HepG2 (cell line): ENCODE data around the gene BMP6. TPM values are rescaled to one million over a fixed set of nuclear protein-coding genes. Genes with fewer than 3 reads are reported as not detected.

Experiments used
- CBX5 ChIP-seq: sonication (generic); formaldehyde crosslinking; IDR thresholded peaks from 2 replicates; pipeline ENCODE4 v1.4.0; 2020; ENCODE audit warnings: missing genetic modification reagents, borderline replicate concordance
- CREB1 ChIP-seq, 2 experiments: fragments of 450-650 bp in 1 of 2; IDR thresholded peaks; 2 replicates each; pipeline ENCODE4 v1.6.1; 2016 to 2017; ENCODE audit warnings: control low read depth in 1 of 2, mild to moderate bottlenecking in 1 of 2, missing compliant biosample characterization in 1 of 2, missing genetic modification characterization in 1 of 2
- ESRRA ChIP-seq: sonication (generic); formaldehyde crosslinking; IDR thresholded peaks from 2 replicates; pipeline ENCODE4 v1.5.1; 2020; ENCODE audit warnings: mild to moderate bottlenecking, low read depth, missing genetic modification reagents
- FOXP1 ChIP-seq, 2 experiments: fragments of 450-650 bp in 1 of 2; IDR thresholded peaks; 2 replicates each; pipeline ENCODE4 v1.6.1; 2017 to 2018; ENCODE audit warnings: antibody characterized with exemption in 1 of 2
- HCFC1 ChIP-seq: fragments of 150-350 bp; IDR thresholded peaks from 2 replicates; pipeline ENCODE4 v1.6.1; 2014; ENCODE audit warnings: low read depth, low read length
- KDM4B ChIP-seq: sonication (generic); formaldehyde crosslinking; IDR thresholded peaks from 2 replicates; pipeline ENCODE4 v1.4.0; 2020; ENCODE audit warnings: missing genetic modification reagents
- POLR2G ChIP-seq: fragments of 200-400 bp; formaldehyde crosslinking; IDR thresholded peaks from 2 replicates; pipeline ENCODE4 v1.6.1; 2018; ENCODE audit warnings: mild to moderate bottlenecking, low read depth, low read length, moderate library complexity
- SALL1 ChIP-seq: sonication (generic); formaldehyde crosslinking; IDR thresholded peaks from 2 replicates; pipeline ENCODE4 v1.8.0; 2022; ENCODE audit warnings: mild to moderate bottlenecking, missing genetic modification reagents
- SCMH1 ChIP-seq: sonication (generic); formaldehyde crosslinking; IDR thresholded peaks from 2 replicates; pipeline ENCODE4 v1.9.0; 2021; ENCODE audit warnings: missing genetic modification reagents, mild to moderate bottlenecking, borderline replicate concordance
- SMARCC2 ChIP-seq: fragments of 450-650 bp; IDR thresholded peaks from 2 replicates; pipeline ENCODE4 v1.6.1; 2017; ENCODE audit warnings: antibody characterized with exemption, mild to moderate bottlenecking
- STAT5B ChIP-seq: sonication (generic); formaldehyde crosslinking; IDR thresholded peaks from 2 replicates; pipeline ENCODE4 v1.4.0; 2020; ENCODE audit warnings: missing genetic modification reagents
- ZBTB8A ChIP-seq: sonication (generic); formaldehyde crosslinking; IDR thresholded peaks from 2 replicates; pipeline ENCODE4 v1.4.0; 2020; ENCODE audit warnings: mild to moderate bottlenecking, low read depth, missing genetic modification reagents, borderline replicate concordance
- ZFAT ChIP-seq: sonication (generic); formaldehyde crosslinking; conservative IDR thresholded peaks from 2 replicates; pipeline ENCODE4 v1.8.1; 2023; ENCODE audit warnings: missing genetic modification reagents, inconsistent platforms
- ZNF160 ChIP-seq: sonication (generic); formaldehyde crosslinking; IDR thresholded peaks from 2 replicates; pipeline ENCODE4 v1.8.0; 2022; ENCODE audit warnings: mild to moderate bottlenecking, inconsistent platforms, missing genetic modification reagents
- ZNF253 ChIP-seq: sonication (generic); formaldehyde crosslinking; IDR thresholded peaks from 2 replicates; pipeline ENCODE4 v1.8.0; 2022; ENCODE audit warnings: mild to moderate bottlenecking, missing genetic modification reagents, borderline replicate concordance
- ZNF501 ChIP-seq: sonication (generic); formaldehyde crosslinking; IDR thresholded peaks from 2 replicates; pipeline ENCODE4 v1.5.1; 2020; ENCODE audit warnings: mild to moderate bottlenecking, moderate library complexity, missing genetic modification reagents
- ZNF781 ChIP-seq: sonication (generic); formaldehyde crosslinking; IDR thresholded peaks from 2 replicates; pipeline ENCODE4 v1.5.1; 2020; ENCODE audit warnings: borderline replicate concordance, mild to moderate bottlenecking, missing genetic modification reagents; ENCODE audit errors: not compliant biosample characterization
- polyA plus RNA-seq, 8 experiments: library from polyadenylated mRNA; depleted of rRNA in 3 of 8; stranded (reverse) in 7 of 8; unstranded in 1 of 8; fragments of >200 nt; fragmentation: Illumina TruSeq in 4 of 8; extraction: Trizol in 4 of 8; gene quantifications; 2 replicates each; pipeline versions ENCODE4 v1.2.1 to v1.2.3, GENCODE V29; 2011 to 2016; ENCODE audit warnings: low read depth in 4 of 8, missing spikeins in 1 of 8, mixed read lengths in 1 of 8; ENCODE audit not compliant: insufficient read depth in 1 of 8
- total RNA-seq, 5 experiments: library from RNA; depleted of rRNA; stranded (reverse); fragments of >200 nt; fragmentation: Illumina TruSeq; extraction: Trizol; gene quantifications; 2 replicates each; pipeline ENCODE4 v1.2.3, GENCODE V29; 2016; ENCODE audit warnings: low read depth in 1 of 5
- TF ChIP-seq, protein P1 (sequence below): sonication (generic); formaldehyde crosslinking; conservative IDR thresholded peaks from 2 replicates; pipeline ENCODE4 v1.8.0; 2022; ENCODE audit warnings: mild to moderate bottlenecking, moderate library complexity, missing genetic modification reagents
- TF ChIP-seq, protein P2 (sequence below): sonication (generic); formaldehyde crosslinking; IDR thresholded peaks from 2 replicates; pipeline ENCODE4 v1.4.0; 2020; ENCODE audit warnings: missing genetic modification reagents, mild to moderate bottlenecking, borderline replicate concordance
- TF ChIP-seq, protein P3 (sequence below): sonication (generic); formaldehyde crosslinking; IDR thresholded peaks from 2 replicates; pipeline ENCODE4 v1.4.0; 2020; ENCODE audit warnings: mild to moderate bottlenecking, missing genetic modification reagents
- TF ChIP-seq, protein P4 (sequence below): sonication (generic); formaldehyde crosslinking; IDR thresholded peaks from 2 replicates; pipeline ENCODE4 v1.4.0; 2020; ENCODE audit warnings: missing genetic modification reagents; ENCODE audit errors: not compliant biosample characterization

The BMP6 gene
- total and polyA plus RNA-seq, 2 of the 13 experiments (the other 11 are each of a cell fraction or from before 2014, with no cell fraction given), result 0.09 to 0.18 TPM

DNA sequence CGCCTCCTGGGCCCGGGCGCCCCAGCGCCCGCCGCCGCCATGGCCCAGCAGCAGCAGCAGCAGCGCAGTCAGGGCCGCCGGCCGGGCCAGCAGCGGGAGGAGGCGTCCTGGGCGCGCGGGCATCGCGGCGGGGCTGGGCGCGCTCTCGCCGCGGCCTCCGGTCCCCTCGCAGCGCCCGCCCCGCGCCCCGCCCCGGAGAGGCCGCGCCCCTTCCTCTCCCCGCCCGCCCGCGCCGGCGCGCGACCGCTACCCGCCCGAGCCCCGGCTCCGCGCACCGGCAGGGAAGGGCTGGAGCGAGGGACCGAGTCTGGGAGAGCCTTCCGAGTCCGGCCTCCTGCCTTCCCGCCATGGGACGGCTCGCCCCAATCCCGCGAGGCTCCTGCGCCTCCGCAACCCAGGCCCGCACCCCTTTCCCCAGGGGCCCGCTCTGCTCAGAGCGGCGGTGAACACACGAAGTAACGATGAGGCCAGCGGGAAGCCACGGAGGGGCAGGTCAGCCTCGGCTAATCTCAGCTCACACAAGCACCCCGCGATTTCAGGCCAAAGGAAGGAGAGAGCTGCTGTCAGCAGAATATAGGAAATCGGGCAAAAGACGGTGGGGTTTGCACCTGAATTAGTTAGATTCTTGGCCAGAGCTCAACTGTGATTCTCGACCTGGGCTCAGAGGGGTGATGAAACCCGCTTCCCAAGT, 184.9 kb downstream of the BMP6 start, which contains the start of gene TXNDC5 (continued):
- TF ChIP-seq POLR2G, result peak; percentile 82
- TF ChIP-seq ZNF160 (CRISPR knock-in tag), result no peak
- peak; percentile 72 for TF ChIP-seq SALL1 (CRISPR knock-in tag)
- TF ChIP-seq, protein P1, sequence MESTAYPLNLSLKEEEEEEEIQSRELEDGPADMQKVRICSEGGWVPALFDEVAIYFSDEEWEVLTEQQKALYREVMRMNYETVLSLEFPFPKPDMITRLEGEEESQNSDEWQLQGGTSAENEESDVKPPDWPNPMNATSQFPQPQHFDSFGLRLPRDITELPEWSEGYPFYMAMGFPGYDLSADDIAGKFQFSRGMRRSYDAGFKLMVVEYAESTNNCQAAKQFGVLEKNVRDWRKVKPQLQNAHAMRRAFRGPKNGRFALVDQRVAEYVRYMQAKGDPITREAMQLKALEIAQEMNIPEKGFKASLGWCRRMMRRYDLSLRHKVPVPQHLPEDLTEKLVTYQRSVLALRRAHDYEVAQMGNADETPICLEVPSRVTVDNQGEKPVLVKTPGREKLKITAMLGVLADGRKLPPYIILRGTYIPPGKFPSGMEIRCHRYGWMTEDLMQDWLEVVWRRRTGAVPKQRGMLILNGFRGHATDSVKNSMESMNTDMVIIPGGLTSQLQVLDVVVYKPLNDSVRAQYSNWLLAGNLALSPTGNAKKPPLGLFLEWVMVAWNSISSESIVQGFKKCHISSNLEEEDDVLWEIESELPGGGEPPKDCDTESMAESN (CRISPR knock-in tag), result peak; percentile 66; the same call in 1 of the 2 replicates
- TF ChIP-seq ZNF501 (CRISPR knock-in tag), result peak; percentile 72
- TF ChIP-seq CBX5 (CRISPR knock-in tag), result peak; percentile 54; the same call in 1 of the 2 replicates
- no peak; the same call in 1 of the 2 replicates for TF ChIP-seq HCFC1
- no peak for TF ChIP-seq SMARCC2
- TF ChIP-seq, protein P2, sequence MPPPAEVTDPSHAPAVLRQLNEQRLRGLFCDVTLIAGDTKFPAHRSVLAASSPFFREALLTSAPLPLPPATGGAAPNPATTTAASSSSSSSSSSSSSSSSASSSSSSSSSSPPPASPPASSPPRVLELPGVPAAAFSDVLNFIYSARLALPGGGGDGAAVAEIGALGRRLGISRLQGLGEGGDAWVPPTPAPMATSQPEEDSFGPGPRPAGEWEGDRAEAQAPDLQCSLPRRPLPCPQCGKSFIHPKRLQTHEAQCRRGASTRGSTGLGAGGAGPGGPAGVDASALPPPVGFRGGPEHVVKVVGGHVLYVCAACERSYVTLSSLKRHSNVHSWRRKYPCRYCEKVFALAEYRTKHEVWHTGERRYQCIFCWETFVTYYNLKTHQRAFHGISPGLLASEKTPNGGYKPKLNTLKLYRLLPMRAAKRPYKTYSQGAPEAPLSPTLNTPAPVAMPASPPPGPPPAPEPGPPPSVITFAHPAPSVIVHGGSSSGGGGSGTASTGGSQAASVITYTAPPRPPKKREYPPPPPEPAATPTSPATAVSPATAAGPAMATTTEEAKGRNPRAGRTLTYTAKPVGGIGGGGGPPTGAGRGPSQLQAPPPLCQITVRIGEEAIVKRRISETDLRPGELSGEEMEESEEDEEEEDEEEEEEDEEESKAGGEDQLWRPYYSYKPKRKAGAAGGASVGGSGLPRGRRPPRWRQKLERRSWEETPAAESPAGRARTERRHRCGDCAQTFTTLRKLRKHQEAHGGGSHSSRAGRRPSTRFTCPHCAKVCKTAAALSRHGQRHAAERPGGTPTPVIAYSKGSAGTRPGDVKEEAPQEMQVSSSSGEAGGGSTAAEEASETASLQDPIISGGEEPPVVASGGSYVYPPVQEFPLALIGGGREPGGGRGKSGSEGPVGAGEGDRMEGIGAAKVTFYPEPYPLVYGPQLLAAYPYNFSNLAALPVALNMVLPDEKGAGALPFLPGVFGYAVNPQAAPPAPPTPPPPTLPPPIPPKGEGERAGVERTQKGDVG (CRISPR knock-in tag), result no peak; the same call in 1 of the 2 replicates
- TF ChIP-seq CREB1 (IDR thresholded peaks at IDR 0.05), result no peak
- no peak for TF ChIP-seq CREB1 (CRISPR knock-in tag; IDR thresholded peaks at IDR 0.05)
- no peak for TF ChIP-seq ZNF253
- TF ChIP-seq FOXP1 (IDR thresholded peaks at IDR 0.05), result no peak
- TF ChIP-seq FOXP1 (CRISPR knock-in tag; IDR thresholded peaks at IDR 0.05), result no peak
- 0 out of 2 replicates have a peak, but pooled peaks have one; percentile 43 for TF ChIP-seq KDM4B (CRISPR knock-in tag)
- TF ChIP-seq, protein P3, sequence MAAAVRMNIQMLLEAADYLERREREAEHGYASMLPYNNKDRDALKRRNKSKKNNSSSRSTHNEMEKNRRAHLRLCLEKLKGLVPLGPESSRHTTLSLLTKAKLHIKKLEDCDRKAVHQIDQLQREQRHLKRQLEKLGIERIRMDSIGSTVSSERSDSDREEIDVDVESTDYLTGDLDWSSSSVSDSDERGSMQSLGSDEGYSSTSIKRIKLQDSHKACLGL, result peak; percentile 73
- no peak for TF ChIP-seq SCMH1 (CRISPR knock-in tag)
- TF ChIP-seq, protein P4, sequence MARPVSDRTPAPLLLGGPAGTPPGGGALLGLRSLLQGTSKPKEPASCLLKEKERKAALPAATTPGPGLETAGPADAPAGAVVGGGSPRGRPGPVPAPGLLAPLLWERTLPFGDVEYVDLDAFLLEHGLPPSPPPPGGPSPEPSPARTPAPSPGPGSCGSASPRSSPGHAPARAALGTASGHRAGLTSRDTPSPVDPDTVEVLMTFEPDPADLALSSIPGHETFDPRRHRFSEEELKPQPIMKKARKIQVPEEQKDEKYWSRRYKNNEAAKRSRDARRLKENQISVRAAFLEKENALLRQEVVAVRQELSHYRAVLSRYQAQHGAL, result peak; percentile 67
- no peak for TF ChIP-seq ZFAT
- no peak for TF ChIP-seq ESRRA (CRISPR knock-in tag)
- TF ChIP-seq ZNF781 (CRISPR knock-in tag), result peak; percentile 30
- no peak for TF ChIP-seq STAT5B (CRISPR knock-in tag)
- TF ChIP-seq ZBTB8A (CRISPR knock-in tag), result no peak; the same call in 1 of the 2 replicates
